ENCODE measurements around the gene RUNDC3A. TPM values are rescaled to one million over a fixed set of nuclear protein-coding genes. Genes with fewer than 3 reads are reported as not detected.

The RUNDC3A gene
- total RNA-seq, 4 donors from 2014 or later: 0.54 to 1.5 (median 0.69) TPM; not detected in 1

- no CpG with 5 or more reads among the region's 2 CpGs for WGBS, 2 donors (ENCODE audit: low coverage in 1 of 2)
- Histone ChIP-seq H3K4me3 (no peak overlapping the region), H3K36me3 (no peaks in the 10 kb centered on the region), H3K4me1 (peaks cover 0 to 18% (median 13%) of the 10 kb centered on the region in 3 donors), H3K9me3 (no peaks in the 10 kb centered on the region), H3K27ac (no peak overlapping the region), H3K27me3 (peaks cover 10% of the 10 kb centered on the region)
- TF ChIP-seq POLR2A (IDR thresholded peaks at IDR 0.05): no peak
- TF ChIP-seq EP300 (IDR thresholded peaks at IDR 0.05): no peak
- no peak for TF ChIP-seq POLR2AphosphoS5 (IDR thresholded peaks at IDR 0.05)
- no peak for TF ChIP-seq CTCF (IDR thresholded peaks at IDR 0.05)
- ATAC-seq: no peak
These were observed 26.8 kb upstream of the RUNDC3A start for GRCh38 chr17:44281570-44281969.

DNA sequence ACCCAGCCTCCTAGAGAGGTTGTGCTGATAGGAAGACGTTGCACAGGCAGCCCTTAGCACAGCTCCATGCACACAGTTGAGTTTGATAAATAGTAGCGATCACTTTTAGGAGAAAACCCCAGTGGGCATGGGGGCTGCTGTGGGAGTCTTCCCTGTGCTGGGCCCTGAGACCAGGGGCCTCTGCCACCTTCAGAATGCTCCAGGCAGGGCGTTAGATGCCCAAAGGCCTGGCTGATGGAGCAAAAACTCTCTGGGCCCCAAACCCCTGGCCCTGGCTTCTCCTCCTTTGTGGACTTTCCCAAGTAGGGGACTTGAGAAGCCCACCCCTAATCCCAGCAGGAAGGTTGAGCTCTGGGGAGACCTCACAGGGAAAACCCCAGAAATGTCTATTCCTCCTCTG, 26.1 kb upstream of the RUNDC3A start:
- Histone ChIP-seq H3K27ac (no peak overlapping the region), H3K4me1 (peaks cover 0 to 18% (median 13%) of the 10 kb centered on the region in 3 donors), H3K27me3 (peaks cover 10% of the 10 kb centered on the region), H3K9me3 (no peaks in the 10 kb centered on the region), H3K36me3 (no peaks in the 10 kb centered on the region), H3K4me3 (no peak overlapping the region)
- 73% methylated on average over 3 of the region's 3 CpGs; no CpG with 5 or more reads in 1 of the 2 donors for WGBS, 2 donors (ENCODE audit: low coverage in 1 of 2)
- ATAC-seq: no peak
- TF ChIP-seq POLR2AphosphoS5 (IDR thresholded peaks at IDR 0.05) (no peak), POLR2A (IDR thresholded peaks at IDR 0.05) (no peak), CTCF (IDR thresholded peaks at IDR 0.05) (no peak), EP300 (IDR thresholded peaks at IDR 0.05) (no peak)

- Histone ChIP-seq H3K36me3 (no peaks in the 10 kb centered on the region), H3K27me3 (peaks cover 10% of the 10 kb centered on the region), H3K27ac (no peak overlapping the region), H3K9me3 (no peaks in the 10 kb centered on the region), H3K4me1 (peaks cover 0 to 18% (median 13%) of the 10 kb centered on the region in 3 donors), H3K4me3 (no peak overlapping the region)
- WGBS, 2 donors (ENCODE audit: low coverage in 1 of 2): 90 to 100% methylated on average over 2 to 3 of the region's 8 CpGs
- ATAC-seq: no peak
- TF ChIP-seq CTCF (IDR thresholded peaks at IDR 0.05): no peak
- no peak for TF ChIP-seq EP300 (IDR thresholded peaks at IDR 0.05)
- TF ChIP-seq POLR2AphosphoS5 (IDR thresholded peaks at IDR 0.05): no peak
- no peak for TF ChIP-seq POLR2A (IDR thresholded peaks at IDR 0.05)
These were observed 24.9 kb upstream of the RUNDC3A start for GRCh38 chr17:44283344-44284023.

DNA sequence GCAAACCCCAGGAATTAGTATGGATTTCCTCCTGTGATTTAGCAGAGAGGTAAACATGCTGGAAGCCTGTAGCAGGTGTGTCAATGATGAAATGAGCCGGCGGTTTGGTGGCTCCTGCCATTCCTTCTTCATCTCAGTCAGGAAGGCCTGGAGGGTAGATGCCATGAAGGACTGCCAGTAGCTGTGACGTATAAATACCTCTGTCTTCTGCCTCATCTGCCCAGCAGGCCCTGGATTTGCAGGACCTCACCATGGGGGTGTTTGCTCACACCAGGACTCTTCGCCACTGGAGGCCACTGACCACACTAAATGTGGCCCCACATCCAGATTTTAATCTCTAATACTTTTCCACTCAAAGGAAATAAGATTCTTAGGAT, 24.4 kb upstream of the RUNDC3A start:
- no peak overlapping the region for H3K27ac ChIP-seq
- no peak for TF ChIP-seq EP300 (IDR thresholded peaks at IDR 0.05)
- no peak for ATAC-seq
- no peaks in the 10 kb centered on the region for H3K36me3 ChIP-seq
- no peaks in the 10 kb centered on the region for H3K9me3 ChIP-seq
- no peak overlapping the region for H3K4me3 ChIP-seq
- peaks cover 0 to 17% (median 13%) of the 10 kb centered on the region in 3 donors for H3K4me1 ChIP-seq
- WGBS, 2 donors (ENCODE audit: low coverage in 1 of 2): 70 to 100% methylated on average over 2 to 3 of the region's 4 CpGs
- H3K27me3 ChIP-seq: peaks cover 10% of the 10 kb centered on the region

- WGBS, 2 donors (ENCODE audit: low coverage in 1 of 2): 61 to 67% methylated on average over 7 to 8 of the region's 8 CpGs
- no peak for ATAC-seq
- H3K4me1 ChIP-seq: no peaks in the 10 kb centered on the region
- no peaks in the 10 kb centered on the region for H3K27me3 ChIP-seq
- H3K27ac ChIP-seq: no peak overlapping the region
- H3K9me3 ChIP-seq: no peaks in the 10 kb centered on the region
- no peak overlapping the region for H3K4me3 ChIP-seq
- TF ChIP-seq POLR2A (IDR thresholded peaks at IDR 0.05) (no peak), CTCF (IDR thresholded peaks at IDR 0.05) (no peak), EP300 (IDR thresholded peaks at IDR 0.05) (no peak), POLR2AphosphoS5 (IDR thresholded peaks at IDR 0.05) (no peak)
- H3K36me3 ChIP-seq: no peaks in the 10 kb centered on the region
These were observed 20.8 kb upstream of the RUNDC3A start for GRCh38 chr17:44287651-44288050.

All from gastroesophageal sphincter (tissue), 4 donors.